Caco-2 (cell line): Measurements from ENCODE around the gene ZNF605. TPM values are rescaled to one million over a fixed set of nuclear protein-coding genes. Genes with fewer than 3 reads are reported as not detected.
"Not testable (repeated sequence)": the region's sequence is repeated elsewhere in the genome, so short reads cannot be mapped to it uniquely, and the experiment has no call there.

Experiments
- BruUV-seq: library from RNA; stranded (reverse); fragments of 400-500 nt; replicated peaks from 2 replicates; lab custom pipeline; 2021; lab: Mats Ljungman, UMichigan
- CTCF ChIA-PET: fragments of 300-600 bp; sonication (Branson Sonifier 250); formaldehyde crosslinking; loops from one replicate; lab custom pipeline; 2022; ENCODE audit warnings: antibody characterized with exemption; lab: Charles Lee
- POLR2A ChIA-PET: fragments of 300-600 bp; sonication (Branson Sonifier 250); formaldehyde crosslinking; loops from one replicate; lab custom pipeline; 2022; ENCODE audit warnings: antibody characterized with exemption; lab: Charles Lee
- DNase-seq, 2 experiments: peaks; one replicate each; pipeline versions ENCODE4 v3.0.0 to v3.0.0-alpha.2; 2020 to 2022
- H3K27me3 ChIP-seq: replicated peaks from 2 replicates; pipeline ENCODE4 v1.6.0; 2011; ENCODE audit warnings: low read length; ENCODE audit not compliant: control insufficient read depth, insufficient read depth
- H3K36me3 ChIP-seq: 2 replicates; pipeline ENCODE4 v1.5.1; 2011; ENCODE audit warnings: low read length; ENCODE audit not compliant: control insufficient read depth, insufficient read depth
- H3K4me1 ChIP-seq: fragments of 250-450 bp; sonication (Bioruptor Pico); 2 replicates; pipeline ENCODE4 v1.5.1; 2020; ENCODE audit warnings: mild to moderate bottlenecking
- H3K4me3 ChIP-seq: 2 replicates; pipeline ENCODE4 v1.5.1; 2011; ENCODE audit warnings: low read depth, mild to moderate bottlenecking, control low read depth, low read length
- H3K9me3 ChIP-seq: fragments of 250-450 bp; sonication (Bioruptor Pico); 2 replicates; pipeline ENCODE4 v1.5.1; 2020; ENCODE audit warnings: mild to moderate bottlenecking, moderate library complexity
- H3K27ac Mint-ChIP-seq: one replicate; pipeline ENCODE4 v1.8.0; 2022; ENCODE audit warnings: mixed read lengths; ENCODE audit not compliant: unreplicated experiment
- H3K27me3 Mint-ChIP-seq: one replicate; pipeline ENCODE4 v1.8.0; 2022; ENCODE audit warnings: mixed read lengths; ENCODE audit not compliant: insufficient read depth, unreplicated experiment
- H3K36me3 Mint-ChIP-seq: one replicate; pipeline ENCODE4 v1.8.0; 2022; ENCODE audit warnings: mild to moderate bottlenecking, mixed read lengths; ENCODE audit not compliant: insufficient read depth, unreplicated experiment
- H3K4me1 Mint-ChIP-seq: one replicate; pipeline ENCODE4 v1.8.0; 2022; ENCODE audit warnings: low read depth, mixed read lengths; ENCODE audit not compliant: unreplicated experiment
- H3K4me3 Mint-ChIP-seq: one replicate; pipeline ENCODE4 v1.8.0; 2022; ENCODE audit warnings: mild to moderate bottlenecking, moderate library complexity, mixed read lengths; ENCODE audit not compliant: unreplicated experiment
- H3K9me3 Mint-ChIP-seq: one replicate; pipeline ENCODE4 v1.8.0; 2022; ENCODE audit warnings: mixed read lengths; ENCODE audit not compliant: unreplicated experiment
- CTCF ChIP-seq, 2 experiments: fragments of 200-600 bp in 1 of 2; IDR thresholded peaks; 1 replicate in 1 of 2; 2 replicates in 1 of 2; pipeline versions ENCODE4 v1.5.1 to v1.8.0; 2011 to 2022; ENCODE audit warnings: antibody characterized with exemption in 1 of 2, control low read depth in 1 of 2, inconsistent platforms in 1 of 2, low read depth in 1 of 2, low read length in 1 of 2, mild to moderate bottlenecking in 1 of 2, moderate library complexity in 1 of 2; ENCODE audit not compliant: insufficient read depth in 1 of 2, severe bottlenecking in 1 of 2, unreplicated experiment in 1 of 2
- intact Hi-C: fragments of 100-400 bp; cut with micrococcal nuclease; formaldehyde crosslinking; loops from one replicate; pipeline ENCODE4 v1.10.0; 2022; ENCODE audit not compliant: unreplicated experiment
- total RNA-seq: library from RNA; stranded (reverse); gene quantifications from 2 replicates; pipeline ENCODE4 v1.2.3, GENCODE V29; 2022

The ZNF605 gene
- total RNA-seq, 1 experiment from 2014 or later = 7.1 TPM

- Mint-ChIP-seq H3K9me3 (peaks cover 37% of the 10 kb centered on the region), H3K4me3 (no peak overlapping the region), H3K27me3 (no peaks in the 10 kb centered on the region), H3K36me3 (peaks cover 8% of the 10 kb centered on the region), H3K27ac (no peak overlapping the region), H3K4me1 (no peaks in the 10 kb centered on the region)
- ChIA-PET POLR2A (no interaction called here), CTCF (no interaction called here)
- no peak for TF ChIP-seq CTCF (IDR thresholded peaks at IDR 0.05; ENCODE audit: insufficient read depth in 1 of 2, low read depth in 1 of 2, low read length in 1 of 2, severe bottlenecking in 1 of 2, unreplicated experiment in 1 of 2)
- H3K4me1 ChIP-seq = no peaks in the 10 kb centered on the region
- intact Hi-C loops = no loop called here
- H3K27me3 ChIP-seq = no peaks in the 10 kb centered on the region
- no TSS peak for BruUV-seq
- H3K36me3 ChIP-seq = peaks cover 4% of the 10 kb centered on the region; the same call in 1 of the 2 replicates
- no peak for DNase-seq
- H3K9me3 ChIP-seq = peaks cover 27% of the 10 kb centered on the region
- no peak overlapping the region for H3K4me3 ChIP-seq
Observed at GRCh38 chr12:132937476-132937875, 18.6 kb downstream of the ZNF605 start.

GRCh38 chr12:132936921-132937320 is 19.2 kb downstream of the ZNF605 start:
- H3K9me3 ChIP-seq = peaks cover 27% of the 10 kb centered on the region
- DNase-seq, H3K4me1 Mint-ChIP-seq, H3K27me3 Mint-ChIP-seq, H3K36me3 Mint-ChIP-seq, CTCF ChIA-PET, H3K27ac Mint-ChIP-seq, BruUV-seq, POLR2A ChIA-PET, H3K4me3 Mint-ChIP-seq, H3K27me3 ChIP-seq, H3K4me1 ChIP-seq, intact Hi-C loops, H3K36me3 ChIP-seq, H3K4me3 ChIP-seq: not testable (repeated sequence)
- peaks cover 34% of the 10 kb centered on the region for H3K9me3 Mint-ChIP-seq

- no peaks in the 10 kb centered on the region for H3K36me3 ChIP-seq
- no peak for DNase-seq
- H3K4me3 ChIP-seq = no peak overlapping the region
- CTCF ChIA-PET = no interaction called here
- H3K27ac Mint-ChIP-seq = no peak overlapping the region
- intact Hi-C loops = no loop called here
- H3K4me3 Mint-ChIP-seq = no peak overlapping the region
- H3K4me1 Mint-ChIP-seq = no peaks in the 10 kb centered on the region
- H3K27me3 ChIP-seq = no peaks in the 10 kb centered on the region
- no TSS peak for BruUV-seq
- H3K27me3 Mint-ChIP-seq = no peaks in the 10 kb centered on the region
- POLR2A ChIA-PET = no interaction called here
- H3K9me3 ChIP-seq = peaks cover 33% of the 10 kb centered on the region
- H3K36me3 Mint-ChIP-seq = no peaks in the 10 kb centered on the region
- no peaks in the 10 kb centered on the region for H3K4me1 ChIP-seq
- TF ChIP-seq CTCF (IDR thresholded peaks at IDR 0.05; ENCODE audit: insufficient read depth in 1 of 2, low read depth in 1 of 2, low read length in 1 of 2, severe bottlenecking in 1 of 2, unreplicated experiment in 1 of 2) = no peak
- peaks cover 35% of the 10 kb centered on the region for H3K9me3 Mint-ChIP-seq
Observed at GRCh38 chr12:132936163-132936562, 19.9 kb downstream of the ZNF605 start.

- TF ChIP-seq CTCF (IDR thresholded peaks at IDR 0.05; ENCODE audit: insufficient read depth in 1 of 2, low read depth in 1 of 2, low read length in 1 of 2, severe bottlenecking in 1 of 2, unreplicated experiment in 1 of 2) = no peak
- Histone ChIP-seq H3K27me3 (no peaks in the 10 kb centered on the region), H3K4me3 (no peak overlapping the region), H3K4me1 (no peaks in the 10 kb centered on the region), H3K36me3 (no peaks in the 10 kb centered on the region), H3K9me3 (peaks cover 55% of the 10 kb centered on the region)
- Mint-ChIP-seq H3K36me3 (peaks cover 26% of the 10 kb centered on the region), H3K4me1 (no peaks in the 10 kb centered on the region), H3K27ac (no peak overlapping the region), H3K4me3 (no peak overlapping the region), H3K27me3 (no peaks in the 10 kb centered on the region), H3K9me3 (peaks cover 73% of the 10 kb centered on the region)
- no TSS peak for BruUV-seq
- POLR2A ChIA-PET = no interaction called here
- intact Hi-C loops = no loop called here
- DNase-seq = no peak
- CTCF ChIA-PET = no interaction called here
Observed at GRCh38 chr12:132926415-132926833, 29.7 kb downstream of the ZNF605 start.
